GM18517 (cell line): ENCODE results near the gene TAX1BP3.
A peak's percentile ranks its signal among the peaks of the same experiment; 100 is the strongest.

Source experiments
- ATAC-seq: cut with Tn5 transposase; IDR thresholded peaks from one replicate; pipeline ENCODE4 v1.9.1; 2021; ENCODE audit warnings: mild to moderate bottlenecking, moderate library complexity; ENCODE audit not compliant: unreplicated experiment

The TAX1BP3 gene

GRCh38 chr17:3688852-3689261 lies 20.5 kb upstream of the TAX1BP3 start:
- ATAC-seq = no peak

- no peak for ATAC-seq
These were observed 19.7 kb upstream of the TAX1BP3 start for GRCh38 chr17:3688027-3688553.

- ATAC-seq = no peak
These were observed 16.8 kb upstream of the TAX1BP3 start for GRCh38 chr17:3685174-3685573.

GRCh38 chr17:3683054-3683511 lies 14.7 kb upstream of the TAX1BP3 start:
- no peak for ATAC-seq

GRCh38 chr17:3682033-3682432 lies 13.7 kb upstream of the TAX1BP3 start:
- no peak for ATAC-seq

- no peak for ATAC-seq
These were observed 13.2 kb upstream of the TAX1BP3 start for GRCh38 chr17:3681565-3681964.

GRCh38 chr17:3681057-3681456 lies 12.7 kb upstream of the TAX1BP3 start:
- no peak for ATAC-seq

GRCh38 chr17:3679531-3680126 lies 11.3 kb upstream of the TAX1BP3 start:
- ATAC-seq = no peak

GRCh38 chr17:3678821-3679530 lies 10.6 kb upstream of the TAX1BP3 start:
- ATAC-seq = no peak

GRCh38 chr17:3678095-3678820 lies 9.9 kb upstream of the TAX1BP3 start:
- no peak for ATAC-seq

- no peak for ATAC-seq
These were observed 7.5 kb upstream of the TAX1BP3 start for GRCh38 chr17:3675886-3676285.

GRCh38 chr17:3672571-3672970 lies 4.2 kb upstream of the TAX1BP3 start:
- no peak for ATAC-seq

GRCh38 chr17:3669548-3669947 lies 1.2 kb upstream of the TAX1BP3 start:
- ATAC-seq = no peak

GRCh38 chr17:3669085-3669347 lies 638 bp upstream of the TAX1BP3 start:
- peak; percentile 3 for ATAC-seq

- peak; percentile 2 for ATAC-seq
These were observed 756 bp downstream of the TAX1BP3 start for GRCh38 chr17:3667366-3668278.

- no peak for ATAC-seq
These were observed 1.9 kb downstream of the TAX1BP3 start for GRCh38 chr17:3666516-3666915.

GRCh38 chr17:3665834-3666233 lies 2.5 kb downstream of the TAX1BP3 start:
- ATAC-seq = no peak

GRCh38 chr17:3663102-3664011 lies 5.0 kb downstream of the TAX1BP3 start:
- ATAC-seq = no peak

GRCh38 chr17:3660311-3660891 lies 8.0 kb downstream of the TAX1BP3 start:
- no peak for ATAC-seq
